Measurements from ENCODE around the gene IGSF9B.

GRCh38 chr11:133955945-133956421, 785 bp downstream of the IGSF9B start:
- TF ChIP-seq CTCF (IDR thresholded peaks at IDR 0.05; ENCODE audit: insufficient read depth, low read depth, low read length) (no peak), EZH2 (IDR thresholded peaks at IDR 0.05; ENCODE audit: insufficient read depth, low read length) (peak; percentile 61)
